ENCODE results near the gene ABT1.

The ABT1 gene

GRCh38 chr6:26575494-26575939 lies 21.2 kb upstream of the ABT1 start:
- no peak for DNase-seq

GRCh38 chr6:26576407-26576843 lies 20.3 kb upstream of the ABT1 start:
- peak; percentile 42 for DNase-seq

DNA sequence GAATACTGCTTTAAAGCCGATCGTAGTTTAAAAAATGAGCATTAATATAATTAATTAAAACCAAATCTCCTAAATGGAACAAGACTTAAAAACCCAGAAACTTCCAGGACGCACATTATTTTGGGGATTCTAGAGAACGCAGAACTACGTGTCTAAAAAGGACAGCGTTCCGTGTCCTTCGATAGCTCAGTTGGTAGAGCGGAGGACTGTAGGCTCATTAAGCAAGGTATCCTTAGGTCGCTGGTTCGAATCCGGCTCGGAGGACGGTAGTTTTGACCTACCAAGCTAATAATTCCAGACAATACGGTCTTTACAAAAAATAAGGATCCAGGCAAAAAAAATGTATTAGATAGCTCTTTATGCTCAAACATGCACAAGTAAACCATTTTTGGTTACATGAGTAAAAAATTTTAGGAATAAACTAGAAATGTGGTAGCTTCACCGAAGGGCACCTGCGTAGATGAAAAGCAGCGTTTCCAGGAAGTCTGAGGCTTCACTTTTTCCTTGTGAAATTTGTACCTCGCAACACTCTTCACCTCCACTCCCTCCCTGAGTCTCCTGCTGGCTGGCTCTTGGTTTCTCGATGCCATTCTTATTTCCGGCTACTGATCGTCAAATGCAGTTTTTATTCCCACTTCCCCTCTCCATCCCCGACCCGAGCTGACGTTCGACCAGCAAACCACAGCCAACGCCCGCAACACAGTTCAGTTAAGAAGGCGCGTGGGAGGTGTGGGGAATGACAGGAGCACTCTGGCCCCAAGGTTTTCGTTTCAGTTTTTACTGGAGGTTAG lies 19.6 kb upstream of the ABT1 start:
- peak; percentile 78 for DNase-seq

- peak; percentile 19 for DNase-seq
Observed at GRCh38 chr6:26577720-26578072, 19.1 kb upstream of the ABT1 start.

DNA sequence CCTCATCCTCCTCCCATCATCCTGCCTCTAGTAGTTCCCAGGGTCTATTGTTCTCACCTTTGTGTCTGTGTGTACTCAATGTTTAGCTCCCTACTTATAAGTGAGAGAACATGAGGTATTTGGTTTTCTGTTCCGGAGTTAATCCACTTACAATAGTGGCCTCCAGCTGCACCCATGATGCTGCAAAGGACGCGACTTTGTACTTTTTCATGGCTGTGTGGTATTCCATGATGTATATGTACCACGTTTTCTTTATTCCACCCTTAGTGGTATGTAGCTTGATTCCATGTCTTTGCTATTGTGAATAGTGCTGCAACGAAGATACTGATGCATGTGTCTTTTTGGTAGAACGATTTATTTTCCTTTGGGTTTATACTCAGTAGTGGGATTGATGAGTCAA lies 18.5 kb upstream of the ABT1 start:
- no peak for DNase-seq

DNA sequence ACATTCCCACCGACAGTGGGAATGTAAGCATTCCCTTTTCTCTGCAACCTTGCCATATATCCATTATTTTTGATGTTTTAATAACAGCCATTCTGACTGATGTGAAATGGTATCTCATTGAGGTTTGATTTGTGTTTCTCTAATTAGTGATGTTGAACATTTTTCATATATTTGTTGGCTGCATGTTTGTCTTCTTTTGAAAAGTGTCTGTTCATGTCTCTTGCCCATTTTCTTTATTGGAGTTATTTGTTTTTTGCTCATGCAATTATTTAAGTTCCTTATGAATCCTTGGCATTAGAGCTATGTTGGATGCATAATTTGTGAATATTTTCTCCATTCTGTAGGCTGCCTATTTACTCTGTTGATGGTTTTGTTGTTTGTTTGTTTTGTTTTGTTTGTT lies 18.0 kb upstream of the ABT1 start:
- no peak for DNase-seq

DNA sequence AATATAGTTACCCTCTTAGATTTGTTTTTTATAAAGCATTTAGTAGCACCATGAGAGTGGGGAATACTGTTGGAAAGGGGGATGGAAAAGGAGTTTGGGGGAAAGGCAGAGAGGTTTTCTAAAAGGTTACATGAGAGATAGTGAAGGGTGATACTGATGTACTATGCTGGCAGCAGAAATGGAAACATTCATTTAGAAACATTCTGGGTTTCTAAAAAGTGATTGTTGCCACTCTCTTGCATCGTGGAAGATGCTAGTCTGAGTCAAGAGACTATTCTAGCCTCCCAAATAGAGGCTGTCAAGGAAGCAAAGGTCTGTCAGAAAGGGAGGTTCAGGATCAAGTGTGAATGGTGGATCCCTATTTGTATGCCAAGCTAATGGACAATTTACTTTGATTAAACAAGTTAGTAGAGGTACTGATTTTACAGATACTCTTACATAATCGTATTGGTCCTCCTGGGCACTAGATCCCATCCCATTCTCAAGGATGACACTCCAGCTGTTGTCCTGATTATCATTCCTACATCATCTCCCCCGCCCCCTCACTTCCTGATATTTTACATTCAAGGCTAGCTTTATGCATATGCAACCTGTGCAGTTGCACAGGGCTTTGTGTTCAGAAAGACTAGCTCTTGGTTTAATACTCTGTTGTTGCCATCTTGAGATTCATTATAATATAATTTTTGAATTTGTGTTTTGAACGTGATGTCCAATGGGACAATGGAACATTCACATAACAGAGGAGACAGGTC lies 15.4 kb upstream of the ABT1 start:
- no peak for DNase-seq

GRCh38 chr6:26588965-26589364 lies 7.8 kb upstream of the ABT1 start:
- DNase-seq, result no peak

GRCh38 chr6:26592649-26593048 lies 4.1 kb upstream of the ABT1 start:
- DNase-seq, result no peak

GRCh38 chr6:26593278-26594130 lies 3.2 kb upstream of the ABT1 start:
- no peak for DNase-seq

DNA sequence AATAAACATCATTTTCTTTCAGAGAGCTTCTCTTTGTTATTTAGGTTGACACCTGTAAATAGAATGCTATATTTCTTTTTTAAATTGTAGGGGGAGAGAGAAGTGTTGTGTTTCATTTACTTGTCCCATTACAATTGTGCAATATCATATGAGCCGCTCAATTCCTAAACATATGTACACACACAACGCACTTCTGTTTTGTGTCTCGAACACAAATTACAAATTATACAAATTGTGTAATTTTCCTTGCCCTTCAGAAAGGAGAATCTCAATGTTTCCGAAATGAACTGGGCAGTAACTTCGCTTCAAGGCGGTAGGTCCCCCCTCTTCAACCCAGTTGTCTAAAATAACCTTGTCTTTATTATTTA lies 2.6 kb upstream of the ABT1 start:
- no peak for DNase-seq

DNA sequence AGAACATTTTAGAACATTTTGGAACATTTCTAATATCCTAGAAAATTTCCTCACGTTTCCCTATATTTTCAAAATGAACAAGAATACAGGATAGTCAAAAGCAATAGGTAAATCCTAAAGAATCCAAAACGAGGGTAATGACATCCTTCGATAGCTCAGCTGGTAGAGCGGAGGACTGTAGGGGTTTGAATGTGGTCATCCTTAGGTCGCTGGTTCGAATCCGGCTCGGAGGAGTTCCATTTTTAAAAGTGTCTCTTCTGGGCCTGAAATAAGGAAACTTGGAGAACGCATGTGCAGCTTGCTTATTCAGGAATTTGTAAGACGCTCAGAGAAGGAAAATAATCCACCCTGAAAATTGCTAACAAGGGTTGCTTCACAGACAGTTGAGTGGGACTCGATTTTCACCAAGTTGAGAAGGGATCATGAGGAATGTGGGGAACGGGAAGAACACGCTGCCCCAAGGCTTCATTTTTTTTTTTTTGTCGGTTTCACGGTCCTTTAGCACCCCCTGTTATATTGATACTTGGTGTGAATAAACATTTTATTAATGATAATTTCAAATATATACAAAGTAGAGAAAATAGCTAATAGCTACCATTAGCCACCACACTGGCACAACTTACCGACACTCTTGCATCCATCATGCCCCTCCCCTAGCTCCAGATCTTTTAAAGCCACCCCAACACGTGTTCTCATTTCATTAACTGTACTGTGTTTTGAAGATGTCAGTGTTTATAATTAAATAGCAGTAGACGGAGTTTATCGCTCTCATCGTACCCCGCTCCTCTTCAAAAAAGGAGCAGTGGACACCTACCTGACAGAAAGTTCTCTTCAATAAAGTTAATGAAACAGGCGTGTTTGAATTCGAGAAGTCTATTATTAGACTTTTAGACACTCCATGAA lies 1.8 kb upstream of the ABT1 start:
- DNase-seq, result peak; percentile 59

DNA sequence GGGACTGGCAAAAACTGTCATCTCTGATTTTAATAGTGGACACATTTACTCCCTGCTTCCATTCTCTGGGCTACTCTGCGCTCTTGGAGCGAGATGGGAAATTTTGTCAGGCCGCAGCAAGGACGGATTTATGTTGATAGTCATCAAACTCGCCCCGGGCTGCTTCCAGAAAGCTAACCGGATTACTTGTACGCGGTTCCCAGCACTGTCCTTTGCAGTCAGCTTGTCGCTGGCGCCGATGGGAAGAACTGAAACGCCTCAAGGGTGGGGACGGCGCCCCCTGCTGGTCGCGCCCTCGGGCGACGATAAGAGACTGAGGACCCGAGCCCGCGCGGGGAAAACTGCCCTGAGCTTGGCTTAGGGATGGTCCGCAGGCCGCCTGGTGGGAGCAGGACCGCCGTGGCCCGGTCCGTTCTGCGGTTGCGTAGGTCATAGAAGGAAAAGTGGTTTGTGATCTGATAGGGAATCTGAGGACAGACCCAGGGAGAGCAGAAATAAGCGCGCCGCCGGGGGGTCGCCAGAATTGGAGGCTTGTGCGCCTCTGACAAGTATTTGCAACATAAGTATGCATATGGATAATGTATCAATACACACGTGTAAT lies 984 bp upstream of the ABT1 start:
- DNase-seq, result peak; percentile 97

DNA sequence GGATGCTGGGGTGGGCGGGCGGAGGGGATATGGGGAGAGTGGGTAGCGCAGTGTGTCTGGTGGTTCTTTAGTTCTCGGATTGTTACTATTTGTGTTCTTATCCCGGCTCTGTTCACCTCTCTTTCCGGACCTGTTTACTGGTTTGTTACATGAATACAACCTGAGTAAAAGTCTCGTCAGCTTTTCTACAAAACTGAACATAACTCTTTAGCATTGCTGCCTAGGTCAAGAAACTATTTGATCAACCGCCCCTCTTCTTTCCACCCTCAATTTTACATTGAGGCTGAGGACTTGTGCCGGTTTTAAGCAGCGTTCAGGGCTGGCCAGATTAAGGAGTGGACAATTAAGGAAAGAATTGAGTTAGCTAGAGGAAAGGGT lies 625 bp downstream of the ABT1 start:
- DNase-seq, result no peak

- DNase-seq, result no peak
Observed at GRCh38 chr6:26597821-26598220, 1.1 kb downstream of the ABT1 start.

- no peak for DNase-seq
Observed at GRCh38 chr6:26598267-26598666, 1.5 kb downstream of the ABT1 start.

- DNase-seq, result no peak
Observed at GRCh38 chr6:26599134-26599533, 2.4 kb downstream of the ABT1 start.

- no peak for DNase-seq
Observed at GRCh38 chr6:26599591-26599990, 2.8 kb downstream of the ABT1 start.

DNA sequence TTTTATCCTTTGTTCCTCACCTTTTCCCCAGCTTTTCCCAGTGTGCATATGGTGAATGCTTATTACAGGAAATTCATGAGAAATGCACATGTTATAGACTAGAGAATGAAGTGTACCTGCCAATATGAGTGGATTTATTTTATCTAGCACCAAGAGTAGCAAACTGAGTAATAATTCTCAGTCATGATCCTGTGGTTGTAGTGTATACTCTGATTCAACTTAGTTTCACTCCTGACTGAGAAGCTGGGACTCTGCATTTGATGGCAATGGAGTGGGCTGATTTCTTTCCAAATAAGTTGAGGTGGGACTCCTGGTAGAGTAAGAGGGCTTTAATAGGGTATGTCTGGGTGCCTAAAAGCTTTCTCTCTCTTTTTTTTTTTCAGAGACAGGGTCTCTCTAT lies 4.0 kb downstream of the ABT1 start:
- no peak for DNase-seq

GRCh38 chr6:26602262-26602661 lies 5.5 kb downstream of the ABT1 start:
- DNase-seq, result no peak

DNA sequence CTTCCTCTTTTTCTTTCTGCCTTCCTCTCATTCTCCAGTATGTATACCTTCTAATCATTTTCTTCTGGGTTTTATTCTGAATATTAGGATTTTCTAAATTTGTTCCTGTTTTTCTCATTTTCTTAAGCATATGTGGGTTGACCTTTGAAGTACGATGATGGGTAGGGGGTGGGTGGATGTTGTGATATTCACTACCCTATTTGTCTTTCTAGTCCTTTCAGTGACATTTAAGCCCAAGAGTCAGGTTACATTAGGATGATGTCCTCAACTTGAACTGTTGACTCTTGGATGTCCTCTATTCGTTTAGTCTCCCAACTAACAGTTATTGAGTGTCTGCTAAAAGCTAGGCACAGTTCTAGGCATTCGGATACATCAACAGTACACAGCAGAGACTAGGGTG lies 7.3 kb downstream of the ABT1 start:
- no peak for DNase-seq

- DNase-seq, result no peak
Observed at GRCh38 chr6:26604797-26605196, 8.0 kb downstream of the ABT1 start.

Data from eye (tissue), 1 donor.